Natural killer cell (primary cell): ENCODE results near the gene MXD3. TPM values are rescaled to one million over a fixed set of nuclear protein-coding genes. Genes with fewer than 3 reads are reported as not detected.
A peak's percentile ranks its signal among the peaks of the same experiment; 100 is the strongest.
"Not testable (repeated sequence)": the region's sequence is repeated elsewhere in the genome, so short reads cannot be mapped to it uniquely, and the experiment has no call there.

Source experiments
- ATAC-seq, 3 donors: fragments of 150-1000 bp in 2 of 3; fragments of 200-7000 bp in 1 of 3; cut with Tn5 transposase; 1 replicate in 1 of 3; 2 replicates in 2 of 3; pipeline ENCODE4 v1.10.0; 2021; ENCODE audit warnings: mild to moderate bottlenecking in 2 of 3, moderate library complexity in 2 of 3
- DNase-seq, 2 donors: peaks; one replicate each; pipeline versions ENCODE4 v3.0.0 to v3.0.0-alpha.2; 2013 to 2021; ENCODE audit warnings: mixed read lengths in 1 of 2
- H3K27ac ChIP-seq: one replicate; pipeline ENCODE4 v1.5.1; 2013; ENCODE audit warnings: mild to moderate bottlenecking, low read length
- H3K27me3 ChIP-seq: one replicate; pipeline ENCODE4 v1.6.1; 2013; ENCODE audit warnings: low read length; ENCODE audit not compliant: control insufficient read depth, insufficient read depth
- H3K36me3 ChIP-seq: one replicate; pipeline ENCODE4 v1.6.1; 2013; ENCODE audit warnings: low read length; ENCODE audit not compliant: control insufficient read depth, insufficient read depth
- H3K4me1 ChIP-seq: one replicate; pipeline ENCODE4 v1.6.1; 2013; ENCODE audit warnings: low read length; ENCODE audit not compliant: control insufficient read depth, insufficient read depth
- H3K4me3 ChIP-seq: one replicate; pipeline ENCODE4 v1.5.1; 2013; ENCODE audit warnings: low read length
- H3K9me3 ChIP-seq: one replicate; pipeline ENCODE4 v1.6.1; 2013; ENCODE audit warnings: low read length; ENCODE audit not compliant: control insufficient read depth, insufficient read depth
- H3K27ac Mint-ChIP-seq, 2 donors: one replicate each; pipeline ENCODE4 v1.8.0; 2022; ENCODE audit warnings: mild to moderate bottlenecking in 2 of 2, mixed read lengths in 2 of 2, moderate library complexity in 1 of 2
- H3K27me3 Mint-ChIP-seq, 2 donors: one replicate each; pipeline ENCODE4 v1.8.0; 2022; ENCODE audit warnings: low read depth in 2 of 2, mixed read lengths in 2 of 2
- H3K36me3 Mint-ChIP-seq: one replicate; pipeline ENCODE4 v1.8.0; 2022; ENCODE audit warnings: mixed read lengths
- H3K4me1 Mint-ChIP-seq, 2 donors: one replicate each; pipeline ENCODE4 v1.8.0; 2022; ENCODE audit warnings: mixed read lengths in 2 of 2
- H3K4me3 Mint-ChIP-seq: one replicate; pipeline ENCODE4 v1.8.0; 2022; ENCODE audit warnings: mild to moderate bottlenecking, moderate library complexity, mixed read lengths
- H3K9me3 Mint-ChIP-seq, 2 donors: one replicate each; pipeline ENCODE4 v1.8.0; 2022; ENCODE audit warnings: mixed read lengths in 2 of 2
- WGBS: methylation state at CpG from one replicate; pipeline ENCODE4 v1.1.7; 2013; ENCODE audit warnings: missing lambda C conversion rate; ENCODE audit not compliant: insufficient coverage; 5-methylcytosine and 5-hydroxymethylcytosine counted together
- intact Hi-C: fragments of 100-400 bp; cut with micrococcal nuclease; formaldehyde crosslinking; loops from one replicate; pipeline ENCODE4 v1.14.2; 2022
- total RNA-seq, 4 donors: library from RNA; stranded (reverse); fragments of 120-200 nt in 1 of 4; gene quantifications; one replicate each; pipeline versions ENCODE4 v1.2.3 to v1.2.4, GENCODE V29; 2013 to 2022
- TF ChIP-seq, protein P1 (sequence below): fragments of 200-600 bp; IDR thresholded peaks from one replicate; pipeline ENCODE4 v1.8.0; 2022; ENCODE audit warnings: antibody characterized with exemption

The MXD3 gene, protein sequence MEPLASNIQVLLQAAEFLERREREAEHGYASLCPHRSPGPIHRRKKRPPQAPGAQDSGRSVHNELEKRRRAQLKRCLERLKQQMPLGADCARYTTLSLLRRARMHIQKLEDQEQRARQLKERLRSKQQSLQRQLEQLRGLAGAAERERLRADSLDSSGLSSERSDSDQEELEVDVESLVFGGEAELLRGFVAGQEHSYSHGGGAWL
- 10 to 100 TPM; 10.9 to 15.0 (median 15.0) TPM for total RNA-seq
- 6.1 TPM for total RNA-seq (2013)

DNA sequence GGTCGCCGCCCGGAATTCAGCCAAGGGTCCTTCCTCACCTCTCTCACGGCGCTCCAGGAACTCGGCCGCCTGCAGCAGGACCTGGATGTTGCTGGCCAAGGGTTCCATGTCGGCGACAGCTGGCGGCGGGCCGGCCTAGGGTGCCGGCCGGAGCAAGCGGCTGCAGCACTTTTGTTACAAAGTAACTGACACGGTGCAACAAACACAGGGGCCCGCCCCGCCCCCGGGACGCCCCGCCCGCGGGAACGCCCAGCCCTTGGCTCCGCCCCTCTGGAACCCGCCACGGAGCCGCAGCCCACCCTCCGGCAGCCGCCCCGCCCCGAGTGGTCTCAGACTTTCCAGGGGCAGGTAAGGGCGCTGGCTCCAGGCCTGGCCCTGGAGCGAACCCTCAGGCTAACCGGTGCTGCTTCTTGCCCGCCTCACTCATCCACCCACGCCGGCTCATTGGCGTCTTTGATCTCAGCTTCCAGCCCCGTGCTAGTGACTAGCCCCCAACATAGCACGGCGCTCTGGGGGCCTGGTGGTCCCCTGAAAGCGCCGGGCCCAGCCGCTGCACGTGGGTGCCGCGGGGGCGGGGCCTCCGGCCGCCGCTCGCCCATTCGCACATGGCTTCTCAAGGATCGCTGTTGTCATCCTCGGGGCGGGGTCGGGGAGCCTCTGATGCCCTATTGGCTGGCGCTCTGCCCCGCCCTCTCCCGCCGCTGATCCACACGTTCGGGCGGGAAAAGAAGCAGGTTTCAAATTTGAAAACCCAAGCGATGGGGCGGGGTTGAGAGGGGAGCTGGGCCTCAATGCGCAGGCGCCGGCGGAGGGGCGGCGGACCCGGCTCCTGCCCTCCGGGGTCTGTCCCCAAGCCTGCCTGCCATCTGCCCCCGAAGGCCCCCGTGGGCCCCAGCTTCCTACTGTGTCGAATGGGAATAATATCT, at the start of gene MXD3:
TSS of gene MXD3 (minus strand) at position 176 of the 926 bp plus-strand sequence. CDS start at position 108, 68 bp downstream.
- Mint-ChIP-seq H3K36me3 (no peaks in the 10 kb centered on the region), H3K4me1 (peaks cover 30 to 40% of the 10 kb centered on the region in 2 donors), H3K9me3 (no peaks in the 10 kb centered on the region), H3K27me3 (no peaks in the 10 kb centered on the region), H3K4me3 (peak within 1 kb of the TSS; percentile 91), H3K27ac (peak within 1 kb of the TSS; percentile 68 to 87)
- H3K36me3 ChIP-seq = peaks cover 5% of the 10 kb centered on the region
- TF ChIP-seq, protein P1, sequence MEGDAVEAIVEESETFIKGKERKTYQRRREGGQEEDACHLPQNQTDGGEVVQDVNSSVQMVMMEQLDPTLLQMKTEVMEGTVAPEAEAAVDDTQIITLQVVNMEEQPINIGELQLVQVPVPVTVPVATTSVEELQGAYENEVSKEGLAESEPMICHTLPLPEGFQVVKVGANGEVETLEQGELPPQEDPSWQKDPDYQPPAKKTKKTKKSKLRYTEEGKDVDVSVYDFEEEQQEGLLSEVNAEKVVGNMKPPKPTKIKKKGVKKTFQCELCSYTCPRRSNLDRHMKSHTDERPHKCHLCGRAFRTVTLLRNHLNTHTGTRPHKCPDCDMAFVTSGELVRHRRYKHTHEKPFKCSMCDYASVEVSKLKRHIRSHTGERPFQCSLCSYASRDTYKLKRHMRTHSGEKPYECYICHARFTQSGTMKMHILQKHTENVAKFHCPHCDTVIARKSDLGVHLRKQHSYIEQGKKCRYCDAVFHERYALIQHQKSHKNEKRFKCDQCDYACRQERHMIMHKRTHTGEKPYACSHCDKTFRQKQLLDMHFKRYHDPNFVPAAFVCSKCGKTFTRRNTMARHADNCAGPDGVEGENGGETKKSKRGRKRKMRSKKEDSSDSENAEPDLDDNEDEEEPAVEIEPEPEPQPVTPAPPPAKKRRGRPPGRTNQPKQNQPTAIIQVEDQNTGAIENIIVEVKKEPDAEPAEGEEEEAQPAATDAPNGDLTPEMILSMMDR = no peak
- intact Hi-C loops = loop anchor here (5.0 kb wide), 1 partner anchor 45 kb away; the partner anchor contains the start of gene RGS14
- H3K4me1 ChIP-seq = peaks cover 61% of the 10 kb centered on the region
- no peak within 1 kb of the TSS for H3K27ac ChIP-seq
- H3K4me3 ChIP-seq = peak within 1 kb of the TSS; percentile 51
- WGBS = under 1% methylated on average over 78 of the region's 78 CpGs
- ATAC-seq = peak; percentile 91 to 93 (median 92)
- no peaks in the 10 kb centered on the region for H3K9me3 ChIP-seq
- no peaks in the 10 kb centered on the region for H3K27me3 ChIP-seq
- DNase-seq = peak; percentile 90 to 95

DNA sequence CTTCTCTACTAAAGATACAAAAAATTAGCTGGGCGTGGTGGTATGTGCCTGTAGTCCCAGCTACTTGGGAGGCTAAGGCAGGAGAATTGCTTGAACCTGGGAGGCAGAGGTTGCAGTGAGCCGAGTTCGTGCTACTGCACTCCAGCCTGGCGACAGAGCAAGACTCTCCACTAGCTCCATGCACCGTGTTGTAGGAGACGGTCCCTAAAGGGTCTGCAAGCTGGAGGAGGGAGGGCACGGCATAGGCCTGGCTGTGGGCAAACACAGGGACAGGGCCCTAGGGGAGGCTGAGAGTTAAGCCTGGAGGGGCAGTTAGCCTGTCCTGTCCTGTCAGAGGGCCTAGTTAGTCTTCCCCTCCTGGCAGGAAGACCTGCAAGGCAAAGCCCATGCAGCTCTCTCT, 49.0 kb upstream of the MXD3 start:
- H3K36me3 ChIP-seq = peaks cover 15% of the 10 kb centered on the region
- H3K4me1 Mint-ChIP-seq = peaks cover 49 to 72% of the 10 kb centered on the region in 2 donors
- not testable (repeated sequence) for H3K27ac ChIP-seq, H3K4me3 Mint-ChIP-seq, DNase-seq, H3K27me3 Mint-ChIP-seq, ATAC-seq, H3K36me3 Mint-ChIP-seq, H3K9me3 ChIP-seq, H3K27ac Mint-ChIP-seq, H3K27me3 ChIP-seq, H3K4me3 ChIP-seq, H3K9me3 Mint-ChIP-seq
- intact Hi-C loops = loop anchor here (5.0 kb wide), 1 partner anchor 33 kb away; no protein-coding TSS in a partner anchor
- peaks cover 84% of the 10 kb centered on the region for H3K4me1 ChIP-seq
- WGBS = 95% methylated on average over 7 of the region's 7 CpGs

DNA sequence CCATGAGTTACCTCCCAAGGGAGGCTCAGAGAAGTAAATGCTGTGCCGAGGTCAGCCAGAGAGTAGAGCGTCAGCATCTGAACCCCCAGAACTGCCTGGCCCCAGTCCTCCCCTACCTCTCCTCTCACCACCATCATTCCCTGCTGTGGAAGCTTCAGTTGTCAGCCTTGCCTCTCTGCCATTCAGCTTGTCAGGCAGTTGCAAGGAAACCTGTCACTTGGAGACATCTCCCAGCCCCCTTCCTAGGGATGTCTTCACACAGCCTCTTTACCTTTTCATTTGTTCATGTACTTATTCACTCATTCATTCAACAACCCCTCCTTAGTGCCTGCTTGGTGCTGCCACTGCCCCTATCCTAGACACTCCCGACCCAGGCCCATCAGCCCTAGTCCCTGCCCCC, 48.2 kb upstream of the MXD3 start:
- DNase-seq (no peak), ATAC-seq (no peak)
- Mint-ChIP-seq H3K4me3 (peak overlapping the region; percentile 90), H3K27me3 (no peaks in the 10 kb centered on the region), H3K36me3 (no peaks in the 10 kb centered on the region), H3K27ac (peak overlapping the region; percentile 38 to 89), H3K9me3 (no peaks in the 10 kb centered on the region), H3K4me1 (peaks cover 56 to 78% of the 10 kb centered on the region in 2 donors)
- Histone ChIP-seq H3K36me3 (peaks cover 9% of the 10 kb centered on the region), H3K4me3 (no peak overlapping the region), H3K9me3 (no peaks in the 10 kb centered on the region), H3K4me1 (peaks cover 91% of the 10 kb centered on the region), H3K27ac (no peak overlapping the region), H3K27me3 (no peaks in the 10 kb centered on the region)
- intact Hi-C loops = loop anchor here (5.0 kb wide), 3 partner anchors 32 to 48 kb away; partner anchors contain the start of gene MXD3
- TF ChIP-seq, protein P1 = no peak
- 80% methylated on average over 3 of the region's 3 CpGs for WGBS

DNA sequence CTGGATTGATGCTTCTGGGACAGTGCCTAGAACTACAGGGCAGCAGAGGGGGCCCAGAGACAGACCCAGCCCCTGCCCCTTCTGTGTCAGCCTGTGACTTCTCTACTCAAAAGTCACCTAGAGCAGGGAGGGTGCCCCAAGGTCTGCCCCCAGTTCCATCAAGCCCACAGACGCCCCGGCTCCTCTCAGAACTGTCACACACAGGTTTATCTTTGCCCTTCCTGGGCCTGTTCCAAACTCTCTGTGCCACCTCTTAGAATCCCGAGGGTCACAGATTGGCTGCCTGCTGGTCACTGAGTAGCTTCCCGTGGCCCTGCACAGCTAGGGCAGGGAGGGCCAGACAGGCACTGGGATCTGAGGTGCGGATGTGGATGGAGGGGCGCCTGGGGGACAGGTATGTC, 47.8 kb upstream of the MXD3 start:
- H3K4me1 ChIP-seq = peaks cover 89% of the 10 kb centered on the region
- peak overlapping the region; percentile 51 for H3K27ac ChIP-seq
- intact Hi-C loops = loop anchor here (5.0 kb wide), 2 partner anchors 33 to 47 kb away; partner anchors contain the start of gene MXD3
- Mint-ChIP-seq H3K27ac (peak overlapping the region; percentile 88 to 89), H3K27me3 (no peaks in the 10 kb centered on the region), H3K36me3 (no peaks in the 10 kb centered on the region), H3K4me3 (peak overlapping the region; percentile 90), H3K9me3 (no peaks in the 10 kb centered on the region), H3K4me1 (peaks cover 60 to 80% of the 10 kb centered on the region in 2 donors)
- H3K36me3 ChIP-seq = peaks cover 7% of the 10 kb centered on the region
- TF ChIP-seq, protein P1 = no peak
- H3K27me3 ChIP-seq = no peaks in the 10 kb centered on the region
- 84% methylated on average over 6 of the region's 6 CpGs for WGBS
- DNase-seq (no peak), ATAC-seq (no peak)
- no peak overlapping the region for H3K4me3 ChIP-seq
- H3K9me3 ChIP-seq = no peaks in the 10 kb centered on the region
